H9 (cell line): Measurements from ENCODE around the gene ERC2. TPM values are rescaled to one million over a fixed set of nuclear protein-coding genes. Genes with fewer than 3 reads are reported as not detected.

Experiments
- DNase-seq: peaks from one replicate; pipeline ENCODE4 v3.0.0-alpha.2; 2017
- H2AFZ ChIP-seq: one replicate; pipeline ENCODE4 v1.6.1; 2013; ENCODE audit warnings: mild to moderate bottlenecking, low read length, control low read depth, moderate library complexity
- H2AK5ac ChIP-seq: 2 replicates; pipeline ENCODE4 v1.6.1; 2013; ENCODE audit warnings: low read length, control low read depth, mixed read lengths; ENCODE audit not compliant: insufficient read length
- H2BK120ac ChIP-seq: one replicate; pipeline ENCODE4 v1.6.1; 2013; ENCODE audit warnings: low read depth, mild to moderate bottlenecking, low read length, control low read depth, inconsistent platforms; ENCODE audit not compliant: poor library complexity, severe bottlenecking
- H2BK12ac ChIP-seq: 2 replicates; pipeline ENCODE4 v1.6.1; 2013; ENCODE audit warnings: low read length, control low read depth, mixed read lengths, low read depth; ENCODE audit not compliant: insufficient read length
- H2BK15ac ChIP-seq: 2 replicates; pipeline ENCODE4 v1.6.1; 2013; ENCODE audit warnings: low read depth, low read length, control low read depth
- H2BK20ac ChIP-seq: one replicate; pipeline ENCODE4 v1.6.1; 2013; ENCODE audit warnings: low read depth, mild to moderate bottlenecking, low read length, control low read depth, inconsistent platforms; ENCODE audit not compliant: poor library complexity, severe bottlenecking
- H2BK5ac ChIP-seq: 2 replicates; pipeline ENCODE4 v1.6.1; 2013; ENCODE audit warnings: low read length, control low read depth, mixed read lengths; ENCODE audit not compliant: insufficient read length
- H3K14ac ChIP-seq: 2 replicates; pipeline ENCODE4 v1.6.1; 2013; ENCODE audit warnings: low read length, control low read depth; ENCODE audit not compliant: insufficient read depth
- H3K18ac ChIP-seq: 2 replicates; pipeline ENCODE4 v1.6.1; 2013; ENCODE audit warnings: low read depth, mild to moderate bottlenecking, mixed read lengths, low read length, control low read depth; ENCODE audit not compliant: insufficient read length
- H3K23ac ChIP-seq: 2 replicates; pipeline ENCODE4 v1.6.1; 2013; ENCODE audit warnings: low read length, control low read depth, mixed read lengths, low read depth; ENCODE audit not compliant: insufficient read length
- H3K23me2 ChIP-seq: 2 replicates; pipeline ENCODE4 v1.6.1; 2013; ENCODE audit warnings: low read depth, mild to moderate bottlenecking, mixed read lengths, low read length, control low read depth; ENCODE audit not compliant: insufficient read length, poor library complexity, severe bottlenecking
- H3K27ac ChIP-seq: 2 replicates; pipeline ENCODE4 v1.5.1; 2013; ENCODE audit warnings: low read length, control low read depth, mixed read lengths, low read depth; ENCODE audit not compliant: insufficient read length
- H3K27me3 ChIP-seq: 2 replicates; pipeline ENCODE4 v1.6.1; 2013; ENCODE audit warnings: low read length, control low read depth, inconsistent platforms; ENCODE audit not compliant: insufficient read depth
- H3K4ac ChIP-seq: 2 replicates; pipeline ENCODE4 v1.6.1; 2013; ENCODE audit warnings: low read depth, mild to moderate bottlenecking, control low read depth, inconsistent platforms, low read length, moderate library complexity
- H3K4me1 ChIP-seq: 2 replicates; pipeline ENCODE4 v1.6.1; 2013; ENCODE audit warnings: low read length, control low read depth, inconsistent platforms; ENCODE audit not compliant: insufficient read depth
- H3K4me2 ChIP-seq: 2 replicates; pipeline ENCODE4 v1.6.1; 2013; ENCODE audit warnings: low read length, control low read depth, mixed read lengths; ENCODE audit not compliant: insufficient read length, insufficient read depth
- H3K56ac ChIP-seq: 2 replicates; pipeline ENCODE4 v1.6.1; 2013; ENCODE audit warnings: low read depth, mild to moderate bottlenecking, mixed read lengths, low read length, control low read depth; ENCODE audit not compliant: insufficient read length
- H3K79me1 ChIP-seq: 2 replicates; pipeline ENCODE4 v1.6.1; 2013; ENCODE audit warnings: low read depth, mild to moderate bottlenecking, moderate library complexity, low read length, control low read depth, inconsistent platforms; ENCODE audit not compliant: insufficient read depth, poor library complexity, severe bottlenecking
- H3K79me2 ChIP-seq: 2 replicates; pipeline ENCODE4 v1.6.1; 2013; ENCODE audit warnings: low read length, control low read depth, inconsistent platforms; ENCODE audit not compliant: insufficient read depth
- H3K9ac ChIP-seq: 2 replicates; pipeline ENCODE4 v1.6.1; 2013; ENCODE audit warnings: low read length, control low read depth, mixed read lengths; ENCODE audit not compliant: insufficient read length; ENCODE audit errors: extremely low read depth
- H3K9me3 ChIP-seq: one replicate; pipeline ENCODE4 v1.6.1; 2013; ENCODE audit warnings: low read depth, low read length, inconsistent platforms; ENCODE audit not compliant: control insufficient read depth
- H3T11ph ChIP-seq: one replicate; pipeline ENCODE4 v1.6.1; 2013; ENCODE audit warnings: mild to moderate bottlenecking, low read length, control low read depth, inconsistent platforms
- H4K20me1 ChIP-seq: one replicate; pipeline ENCODE4 v1.6.1; 2013; ENCODE audit not compliant: control insufficient read depth, insufficient read length, insufficient read depth
- H4K5ac ChIP-seq: 2 replicates; pipeline ENCODE4 v1.6.1; 2013; ENCODE audit warnings: low read depth, mild to moderate bottlenecking, mixed read lengths, low read length, control low read depth; ENCODE audit not compliant: insufficient read length
- H4K8ac ChIP-seq: replicated peaks from 2 replicates; pipeline ENCODE4 v1.6.1; 2013; ENCODE audit warnings: low read length, control low read depth, mixed read lengths, low read depth; ENCODE audit not compliant: insufficient read length
- H4K91ac ChIP-seq: 2 replicates; pipeline ENCODE4 v1.6.1; 2013; ENCODE audit warnings: low read depth, mild to moderate bottlenecking, moderate library complexity, mixed read lengths, low read length, control low read depth; ENCODE audit not compliant: insufficient read length
- H3K27ac Mint-ChIP-seq, 3 experiments: 2 replicates in 2 of 3; 3 replicates in 1 of 3; pipeline ENCODE4 v1.8.0; 2020 to 2021; ENCODE audit warnings: mixed read lengths in 3 of 3, mild to moderate bottlenecking in 1 of 3, moderate library complexity in 1 of 3
- H3K27me3 Mint-ChIP-seq: 2 replicates; pipeline ENCODE4 v1.8.0; 2021; ENCODE audit warnings: low read depth, mild to moderate bottlenecking, moderate library complexity, mixed read lengths
- H3K36me3 Mint-ChIP-seq, 3 experiments: 2 replicates in 2 of 3; 3 replicates in 1 of 3; pipeline ENCODE4 v1.8.0; 2020 to 2021; ENCODE audit warnings: low read depth in 3 of 3, mixed read lengths in 3 of 3; ENCODE audit not compliant: insufficient read depth in 1 of 3
- H3K4me1 Mint-ChIP-seq, 2 experiments: 2 replicates each; pipeline ENCODE4 v1.8.0; 2020; ENCODE audit warnings: mixed read lengths in 2 of 2
- H3K4me3 Mint-ChIP-seq, 2 experiments: 2 replicates in 1 of 2; 3 replicates in 1 of 2; pipeline ENCODE4 v1.8.0; 2020 to 2021; ENCODE audit warnings: mild to moderate bottlenecking in 2 of 2, mixed read lengths in 2 of 2, moderate library complexity in 1 of 2
- H3K9me3 Mint-ChIP-seq, 2 experiments: 2 replicates in 1 of 2; 3 replicates in 1 of 2; pipeline ENCODE4 v1.8.0; 2020; ENCODE audit warnings: mild to moderate bottlenecking in 2 of 2, mixed read lengths in 2 of 2, moderate library complexity in 1 of 2
- WGBS: extraction: QIAGEN DNeasy Blood & Tissue Kit; methylation state at CpG from one replicate; pipeline ENCODE4 v1.1.7; 2013; ENCODE audit warnings: missing lambda C conversion rate, low lambda C conversion rate, mixed read lengths; ENCODE audit not compliant: insufficient read length; ENCODE audit errors: extremely low coverage; 5-methylcytosine and 5-hydroxymethylcytosine counted together
- total RNA-seq: library from RNA; stranded (reverse); gene quantifications from 2 replicates; pipeline ENCODE4 v1.2.1, GENCODE V29; 2021
- TF ChIP-seq, protein P1 (sequence below): fragments of 200-600 bp; sonication (generic); conservative IDR thresholded peaks from 3 replicates; pipeline ENCODE4 v1.8.0; 2021; ENCODE audit warnings: antibody characterized with exemption, mild to moderate bottlenecking

Gene ERC2
- total RNA-seq, 1 experiment from 2014 or later, result 15.4 TPM

DNA sequence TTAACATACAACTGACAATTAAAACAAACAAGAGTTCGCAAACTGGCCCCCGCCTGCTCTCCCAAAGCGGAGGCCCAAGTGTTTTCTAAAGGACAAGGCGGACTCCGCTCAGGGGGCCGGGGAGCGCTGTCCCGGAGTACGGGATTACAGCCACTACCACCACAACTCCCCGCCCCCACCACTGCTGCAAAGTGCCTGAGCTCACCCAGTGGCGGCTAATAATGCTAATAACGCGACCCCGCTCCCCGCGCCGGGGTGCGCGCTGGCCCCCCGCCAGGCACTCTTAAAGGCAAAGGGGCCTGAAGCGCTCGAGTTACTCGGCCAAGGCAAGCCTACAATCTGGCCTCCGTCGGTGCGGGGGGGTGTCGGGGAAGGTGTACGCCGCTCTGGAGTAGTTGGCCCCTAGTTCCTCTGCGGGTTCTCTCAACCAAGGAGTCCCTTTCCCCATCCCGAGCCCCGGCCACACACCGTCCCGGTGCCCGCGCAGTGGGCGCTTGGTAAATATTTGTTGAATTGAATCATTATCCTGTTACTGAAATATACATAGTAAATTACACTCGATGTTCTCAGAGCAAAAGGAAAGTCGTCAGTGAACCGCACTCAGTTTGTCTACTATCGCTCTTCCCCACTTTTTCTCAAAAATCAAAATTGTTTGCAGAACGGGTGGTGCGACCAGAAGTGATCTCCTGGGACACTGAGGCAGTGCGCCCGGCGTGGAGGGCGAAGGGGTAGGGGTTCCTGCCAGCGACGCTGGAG, 982.0 kb downstream of the ERC2 start:
- H3K9ac ChIP-seq, result no peak overlapping the region
- H3K4me1 ChIP-seq, result no peaks in the 10 kb centered on the region; the same call in 1 of the 2 replicates
- Mint-ChIP-seq H3K4me3 (peak overlapping the region; percentile 78 to 89), H3K4me1 (peaks cover 59 to 63% of the 10 kb centered on the region in 2 experiments), H3K9me3 (peaks cover 0 to 5% of the 10 kb centered on the region in 2 experiments; a peak in 3 of 5 replicates), H3K27ac (no peak overlapping the region), H3K36me3 (peaks cover 0 to 4% (median 0%) of the 10 kb centered on the region in 3 experiments; a peak in 1 of 7 replicates), H3K27me3 (peaks cover 97% of the 10 kb centered on the region)
- H3K4ac ChIP-seq, result no peak overlapping the region
- no peak overlapping the region for H3T11ph ChIP-seq
- no peak overlapping the region for H4K5ac ChIP-seq
- H2AK5ac ChIP-seq, result no peak overlapping the region
- H4K20me1 ChIP-seq, result no peaks in the 10 kb centered on the region
- no peak overlapping the region for H2BK5ac ChIP-seq
- no peaks in the 10 kb centered on the region for H3K79me2 ChIP-seq
- peak overlapping the region; percentile 70 for H3K4me2 ChIP-seq
- peaks cover 72% of the 10 kb centered on the region for H3K23me2 ChIP-seq
- no peak overlapping the region for H3K23ac ChIP-seq
- no peak overlapping the region for H2BK12ac ChIP-seq
- H3K18ac ChIP-seq, result no peak overlapping the region
- H3K79me1 ChIP-seq, result no peaks in the 10 kb centered on the region
- no peak overlapping the region for H4K91ac ChIP-seq
- no CpG with 5 or more reads among the region's 49 CpGs for WGBS
- no peak overlapping the region for H3K14ac ChIP-seq
- H2AFZ ChIP-seq, result no peak overlapping the region
- H4K8ac ChIP-seq, result no peak overlapping the region
- H3K9me3 ChIP-seq, result no peaks in the 10 kb centered on the region
- no peak overlapping the region for H3K56ac ChIP-seq
- peaks cover 52% of the 10 kb centered on the region; the same call in 1 of the 2 replicates for H3K27me3 ChIP-seq
- no peak overlapping the region for H2BK15ac ChIP-seq
- no peak overlapping the region for H2BK20ac ChIP-seq
- H2BK120ac ChIP-seq, result no peak overlapping the region
- TF ChIP-seq, protein P1, sequence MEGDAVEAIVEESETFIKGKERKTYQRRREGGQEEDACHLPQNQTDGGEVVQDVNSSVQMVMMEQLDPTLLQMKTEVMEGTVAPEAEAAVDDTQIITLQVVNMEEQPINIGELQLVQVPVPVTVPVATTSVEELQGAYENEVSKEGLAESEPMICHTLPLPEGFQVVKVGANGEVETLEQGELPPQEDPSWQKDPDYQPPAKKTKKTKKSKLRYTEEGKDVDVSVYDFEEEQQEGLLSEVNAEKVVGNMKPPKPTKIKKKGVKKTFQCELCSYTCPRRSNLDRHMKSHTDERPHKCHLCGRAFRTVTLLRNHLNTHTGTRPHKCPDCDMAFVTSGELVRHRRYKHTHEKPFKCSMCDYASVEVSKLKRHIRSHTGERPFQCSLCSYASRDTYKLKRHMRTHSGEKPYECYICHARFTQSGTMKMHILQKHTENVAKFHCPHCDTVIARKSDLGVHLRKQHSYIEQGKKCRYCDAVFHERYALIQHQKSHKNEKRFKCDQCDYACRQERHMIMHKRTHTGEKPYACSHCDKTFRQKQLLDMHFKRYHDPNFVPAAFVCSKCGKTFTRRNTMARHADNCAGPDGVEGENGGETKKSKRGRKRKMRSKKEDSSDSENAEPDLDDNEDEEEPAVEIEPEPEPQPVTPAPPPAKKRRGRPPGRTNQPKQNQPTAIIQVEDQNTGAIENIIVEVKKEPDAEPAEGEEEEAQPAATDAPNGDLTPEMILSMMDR, result no peak
- DNase-seq, result peak; percentile 68
- H3K27ac ChIP-seq, result no peak overlapping the region
